Astrocyte of the cerebellum (primary cell): Measurements from ENCODE around the gene NOM1.

ENCODE experiments used
- DNase-seq: peaks from one replicate; pipeline ENCODE4 v3.0.0-alpha.2; 2011; ENCODE audit warnings: low read depth
- H3K4me3 ChIP-seq: 2 replicates; pipeline ENCODE4 v1.5.1; 2011; ENCODE audit warnings: mild to moderate bottlenecking, low read depth, low read length, moderate library complexity
- CTCF ChIP-seq: IDR thresholded peaks from 2 replicates; pipeline ENCODE4 v1.5.1; 2012; ENCODE audit warnings: low read length, low read depth, moderate library complexity, mild to moderate bottlenecking; ENCODE audit errors: missing control alignments
- in situ Hi-C: cut with HindIII; loops from 2 replicates; pipeline ENCODE4 v1.10.0; 2017; ENCODE audit warnings: low sequenced_read_pairs

The NOM1 gene

GRCh38 chr7:157021871-157022680, 72.6 kb downstream of the NOM1 start:
- H3K4me3 ChIP-seq, result no peak overlapping the region

More at GRCh38 chr7:157021871-157022680, 72.6 kb downstream of the NOM1 start:
- in situ Hi-C loops, result no loop called here
- no peak for TF ChIP-seq CTCF
- DNase-seq, result no peak
